Stimulated activated CD8-positive, alpha-beta memory T cell treated with anti-CD3 and anti-CD28 coated beads, Interleukin-12 subunit alpha, Interleukin-12 subunit beta, amount 100 ng/mL, for 24 hours (primary cell): ENCODE measurements around the gene DPP6.

ENCODE experiments used
- DNase-seq: peaks from one replicate; pipeline ENCODE4 v3.0.0-alpha.2; 2020; ENCODE audit errors: extremely low read depth

Gene DPP6

DNA sequence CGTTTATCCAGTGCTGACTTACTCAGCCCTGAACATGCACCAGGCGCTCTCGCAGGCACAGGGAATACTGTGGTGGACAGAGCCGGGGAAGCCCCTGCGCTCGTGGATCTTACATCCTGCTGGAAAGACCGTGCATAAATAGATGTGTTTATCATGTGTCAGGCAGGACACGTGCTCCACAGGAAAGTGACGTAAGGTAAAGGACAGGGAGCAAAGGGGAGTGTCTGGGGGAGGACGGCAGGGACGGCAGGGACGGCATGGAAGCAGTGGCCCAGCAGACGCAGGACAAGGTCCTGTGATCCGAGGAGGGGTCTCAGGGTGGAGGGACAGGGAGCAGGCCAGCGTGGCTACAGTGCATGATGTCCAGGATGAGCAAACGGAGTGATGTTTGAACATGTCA, 540.2 kb downstream of the DPP6 start:
- DNase-seq: no peak

DNA sequence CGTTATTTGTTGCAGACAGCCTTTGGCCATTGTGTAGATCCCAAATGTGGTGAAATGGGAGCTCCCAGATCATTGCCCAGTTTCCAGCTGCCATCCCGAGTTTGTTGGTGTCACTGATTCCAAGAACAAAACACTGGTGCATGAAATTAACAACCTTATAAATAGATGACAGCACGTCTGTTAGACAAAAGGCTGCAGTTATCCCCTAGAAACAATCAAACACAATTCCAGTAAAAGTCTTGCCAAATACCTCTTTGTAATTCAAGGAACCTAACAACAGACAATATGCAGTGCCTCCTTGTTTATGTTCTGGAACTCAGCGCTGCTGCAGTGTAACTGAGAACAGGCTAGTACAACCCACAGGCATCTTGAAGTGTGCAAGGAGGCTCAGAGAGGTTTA, 546.2 kb downstream of the DPP6 start:
- no peak for DNase-seq

DNA sequence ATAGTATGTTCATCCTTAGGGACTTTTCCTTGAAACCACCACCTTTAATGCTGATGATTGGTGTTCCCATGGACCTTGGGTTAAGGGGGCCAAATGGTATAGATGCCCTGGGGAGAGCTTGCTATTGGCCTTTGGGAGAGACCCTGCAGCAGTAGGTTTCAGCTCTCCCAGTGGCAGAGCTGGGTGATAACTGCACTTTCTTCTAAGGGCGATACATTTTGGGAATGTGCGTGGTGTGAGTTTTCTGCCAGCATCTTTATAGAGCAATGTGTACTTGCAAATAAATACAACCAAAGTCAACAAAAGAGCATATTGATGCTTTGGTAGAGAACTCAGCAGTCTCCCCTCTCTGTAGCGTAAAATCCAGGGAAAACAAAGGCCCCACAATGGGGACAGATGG, 546.7 kb downstream of the DPP6 start:
- no peak for DNase-seq

DNA sequence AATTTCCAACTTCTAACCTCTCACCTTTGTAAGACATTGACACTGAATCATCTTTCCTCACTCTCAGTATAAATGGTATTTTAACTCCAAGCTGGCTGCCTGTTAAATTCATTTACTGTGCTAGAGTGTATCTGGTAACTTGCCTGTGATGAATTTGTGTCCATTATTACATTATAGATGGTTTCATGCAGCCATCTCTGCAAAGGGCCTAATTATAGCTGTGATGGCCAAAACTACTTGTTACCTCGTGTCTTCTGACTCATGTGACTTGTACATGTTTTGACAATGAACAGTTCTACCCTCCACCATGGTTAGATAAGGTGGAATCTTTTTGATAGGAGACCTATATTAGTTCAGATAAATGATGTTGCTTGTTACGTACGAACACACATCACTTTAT, 558.7 kb downstream of the DPP6 start:
- no peak for DNase-seq

DNA sequence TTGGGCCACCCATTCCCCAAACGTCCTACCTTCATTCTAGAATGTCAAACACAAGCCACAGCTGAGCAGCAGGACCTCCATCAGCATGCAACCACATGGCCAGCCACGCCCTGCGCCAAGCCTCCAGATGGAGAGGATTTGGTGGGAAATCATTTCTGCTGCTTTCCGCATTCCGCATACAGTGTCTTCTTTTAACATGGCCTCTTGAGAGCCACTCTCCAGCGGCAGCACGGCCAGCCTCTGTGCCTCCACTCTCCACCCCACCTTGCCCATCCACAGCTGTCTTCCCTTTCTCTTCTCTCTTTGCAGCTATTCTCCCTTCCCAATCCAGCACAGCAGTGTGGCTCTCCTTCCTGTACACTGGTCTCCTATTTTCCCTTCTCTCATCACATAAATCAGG, 561.6 kb downstream of the DPP6 start:
- DNase-seq: no peak

DNA sequence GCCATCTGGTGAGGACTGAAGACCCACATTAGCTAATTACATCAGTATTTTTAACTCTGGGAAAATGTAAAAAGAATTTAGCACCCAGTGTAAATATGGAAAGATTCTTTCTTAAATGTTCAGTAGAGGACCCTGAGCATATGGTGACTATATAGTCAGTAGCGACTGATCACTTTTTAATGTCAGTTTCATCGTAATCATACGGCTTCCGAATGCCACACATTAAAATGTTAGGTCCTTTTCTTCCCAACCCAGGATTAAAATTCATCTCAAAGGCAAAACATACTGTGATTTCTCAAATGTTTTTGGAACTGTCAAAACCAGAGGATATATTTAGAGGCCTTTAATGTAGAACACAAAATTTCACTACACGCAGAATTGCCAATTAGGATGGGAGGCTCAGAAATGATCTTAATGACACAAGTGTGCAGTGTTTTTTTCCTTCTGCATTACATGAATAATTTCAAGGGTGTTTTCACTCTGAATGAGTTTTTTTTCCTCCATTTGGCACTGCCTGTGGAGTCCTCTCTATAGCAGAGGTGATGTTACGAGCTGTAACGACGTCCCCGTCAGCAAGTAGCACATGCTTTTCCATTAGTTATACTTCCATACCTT, 568.0 kb downstream of the DPP6 start:
- no peak for DNase-seq

DNA sequence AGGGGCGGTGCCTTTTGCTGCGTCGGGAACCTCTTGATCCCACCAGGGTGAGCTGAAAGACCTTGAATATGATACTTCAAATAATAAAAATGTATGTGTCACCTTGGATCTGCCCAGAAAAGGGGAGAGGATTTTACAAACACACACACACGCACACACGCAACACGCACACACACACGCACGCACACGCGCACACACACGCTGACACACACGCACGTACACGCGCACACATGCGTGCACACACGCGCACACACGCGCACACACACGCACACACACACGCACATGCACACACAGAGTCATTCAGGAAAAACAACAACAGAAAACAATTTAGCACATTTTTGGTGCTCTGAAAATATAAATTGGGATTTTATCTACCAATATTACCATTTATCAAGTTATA, 571.2 kb downstream of the DPP6 start:
- no peak for DNase-seq

DNA sequence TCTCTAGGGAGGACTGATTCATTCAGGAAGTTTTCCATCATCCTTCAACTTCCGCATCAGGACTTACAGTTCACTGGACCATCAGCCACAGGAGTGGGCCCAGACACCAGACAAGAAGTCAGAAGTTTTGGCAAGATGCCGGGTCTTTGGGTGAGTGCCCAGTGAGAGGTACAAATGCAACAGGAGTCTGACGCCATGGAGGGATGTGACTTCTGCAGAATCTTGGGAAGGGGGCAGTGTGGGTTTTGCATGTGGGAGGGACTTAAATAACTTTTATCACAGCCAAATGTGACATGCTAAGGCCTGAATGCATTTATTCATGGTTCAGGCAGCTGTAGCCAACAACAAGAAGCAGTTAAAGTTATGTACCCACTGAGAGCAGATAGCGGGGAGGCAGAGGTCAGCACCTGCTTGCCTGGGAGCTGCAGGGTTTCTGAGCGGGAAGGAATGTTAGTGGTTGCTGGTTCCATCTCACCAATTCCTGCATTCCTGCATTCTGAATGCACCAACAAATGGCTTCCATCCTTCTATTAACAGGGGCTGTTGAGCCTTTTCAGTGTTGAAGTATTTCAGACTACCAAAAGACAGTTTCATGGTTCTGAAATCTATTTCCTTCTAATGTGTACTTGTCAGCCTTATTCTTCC, 575.6 kb downstream of the DPP6 start:
- no peak for DNase-seq

DNA sequence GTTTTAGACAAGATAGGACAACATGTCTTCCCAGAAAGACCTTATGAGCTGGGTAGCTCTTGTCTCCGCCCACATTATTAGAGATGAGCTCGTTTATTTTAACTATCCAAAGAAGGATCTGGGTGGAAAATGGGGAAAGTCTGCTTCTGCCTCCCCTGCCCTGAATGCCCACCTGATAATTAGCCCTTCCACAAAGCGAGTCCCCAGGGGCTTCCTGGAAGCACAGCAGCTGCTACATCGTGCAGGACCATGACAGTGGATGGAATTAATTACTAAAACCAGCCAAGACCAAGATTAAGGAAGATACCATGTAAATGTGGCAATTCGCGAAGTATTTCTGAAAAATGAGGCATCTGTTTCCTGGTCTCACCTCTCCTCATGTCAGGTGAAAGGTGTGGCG, 576.4 kb downstream of the DPP6 start:
- DNase-seq: no peak

DNA sequence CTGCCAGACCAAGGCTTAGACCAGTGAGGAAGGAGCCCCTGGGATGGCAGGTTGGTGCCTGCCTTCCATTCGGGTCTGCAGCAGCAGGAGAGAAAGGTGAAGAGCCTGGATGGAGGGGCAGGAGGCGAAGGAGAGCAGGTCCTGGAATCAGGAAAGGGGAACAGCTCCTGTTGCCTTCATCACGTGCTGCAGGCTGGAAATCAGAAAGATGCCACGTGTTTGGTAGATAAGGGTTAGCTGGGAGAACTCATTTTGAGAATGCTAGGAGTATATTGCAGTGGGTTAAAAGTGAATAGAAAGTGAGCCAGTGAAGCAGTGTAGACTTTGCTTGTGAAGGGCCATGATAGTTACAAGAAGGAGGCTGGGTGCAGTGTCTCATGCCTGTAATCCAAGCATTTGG, 579.0 kb downstream of the DPP6 start:
- no peak for DNase-seq

DNA sequence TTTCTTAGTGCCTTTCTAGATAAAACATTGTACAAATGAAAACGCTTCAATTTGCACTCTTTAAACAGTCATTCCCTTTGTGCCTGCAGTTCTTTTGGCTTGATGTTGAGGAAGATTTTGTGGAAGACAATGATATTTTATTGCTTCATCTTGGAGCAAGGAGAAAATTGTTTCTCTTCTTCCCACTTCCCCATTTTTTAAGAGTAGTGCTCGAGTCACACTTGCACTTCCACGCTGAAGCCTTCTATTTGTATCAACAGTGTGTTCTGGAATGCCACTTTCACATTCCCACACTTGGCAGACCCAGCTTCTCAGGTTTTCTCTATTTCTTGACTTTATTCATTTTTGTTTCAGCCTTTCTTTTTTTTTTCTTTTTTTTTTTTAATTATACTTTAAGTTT, 581.4 kb downstream of the DPP6 start:
- DNase-seq: no peak

DNA sequence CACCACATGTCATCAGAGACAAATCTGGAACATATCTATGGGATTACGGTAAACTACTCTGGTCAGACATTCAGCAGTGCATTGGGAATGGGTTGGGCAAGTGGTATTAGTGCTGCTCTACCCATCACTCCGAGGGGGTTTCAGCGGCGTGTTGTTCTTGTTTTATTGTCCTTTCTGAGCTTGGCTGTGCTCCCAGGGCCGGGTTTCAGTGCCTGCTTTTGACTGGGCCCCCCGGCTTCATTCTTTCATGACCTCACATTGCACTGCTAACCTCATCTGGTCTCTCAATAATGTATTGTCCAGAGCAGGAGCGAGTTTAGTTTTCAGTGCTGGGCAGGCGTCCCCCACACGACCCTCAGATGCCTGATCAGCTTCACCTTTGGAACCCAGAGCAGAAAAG, 586.1 kb downstream of the DPP6 start:
- no peak for DNase-seq

DNA sequence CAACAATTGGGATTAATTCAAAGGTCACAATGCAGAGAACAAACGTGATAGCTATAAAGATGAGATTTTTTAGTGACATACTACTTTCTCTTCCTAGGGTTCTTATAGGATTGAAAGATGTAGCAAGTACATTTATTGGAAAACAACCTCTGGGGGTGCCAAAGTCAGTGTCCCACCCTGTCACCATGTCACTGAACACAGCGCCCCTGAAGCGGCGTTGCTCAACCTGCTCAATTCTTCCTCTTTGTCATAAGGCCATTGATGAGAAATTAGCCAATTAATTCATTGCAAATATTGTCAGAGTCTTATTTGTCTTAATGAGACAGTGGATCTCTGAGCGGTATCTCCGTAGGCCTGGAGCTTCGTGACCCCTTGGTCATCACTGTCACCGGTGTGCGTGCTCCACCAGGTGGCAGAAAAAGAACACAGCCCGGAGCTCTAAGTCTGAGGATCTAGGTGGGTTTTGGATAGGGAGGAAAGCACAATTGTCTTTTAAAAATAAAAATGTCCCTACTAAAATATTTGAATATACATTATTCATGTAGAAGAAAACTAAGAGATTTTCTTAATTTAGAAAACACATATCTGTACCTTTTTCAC, 588.2 kb downstream of the DPP6 start:
- DNase-seq: no peak

DNA sequence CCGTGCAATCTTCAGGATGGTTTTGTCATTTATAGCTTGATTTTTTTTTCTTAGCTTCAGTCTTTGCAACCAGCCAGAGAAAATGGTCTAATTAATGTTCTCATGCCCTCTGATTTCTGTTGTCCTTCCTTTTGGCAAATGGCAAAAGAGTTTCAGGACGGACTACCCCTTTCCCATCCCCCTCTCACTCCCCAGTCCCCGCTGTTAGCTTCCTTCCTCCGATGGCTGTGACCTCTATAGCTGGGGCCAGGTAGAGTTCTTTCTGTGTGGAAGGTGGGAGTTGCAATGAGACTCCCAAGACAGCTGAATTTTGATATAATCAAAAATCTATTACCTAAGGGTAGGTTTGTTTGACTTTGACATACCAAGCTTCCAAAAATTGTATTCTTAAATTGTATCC, 588.7 kb downstream of the DPP6 start:
- no peak for DNase-seq

DNA sequence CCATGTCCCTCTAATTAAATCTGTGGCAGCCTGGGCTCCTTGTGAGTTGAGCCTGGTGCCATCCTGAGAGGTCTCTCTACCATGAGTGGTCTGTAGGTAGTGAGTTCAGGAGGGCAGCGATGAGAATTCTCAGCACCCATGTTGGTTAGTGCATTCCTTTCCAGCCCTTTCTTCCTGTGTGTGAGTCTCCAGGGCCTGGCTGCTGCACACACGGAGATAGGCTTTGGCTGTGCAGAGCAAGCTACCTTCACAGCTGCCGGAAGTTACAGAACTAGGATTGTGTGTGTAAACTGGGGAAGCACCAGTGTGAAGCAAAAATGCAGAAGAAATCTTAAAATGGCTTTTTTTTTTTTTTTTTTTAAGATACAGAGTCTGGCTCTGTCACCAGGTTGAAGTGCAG, 592.2 kb downstream of the DPP6 start:
- no peak for DNase-seq

DNA sequence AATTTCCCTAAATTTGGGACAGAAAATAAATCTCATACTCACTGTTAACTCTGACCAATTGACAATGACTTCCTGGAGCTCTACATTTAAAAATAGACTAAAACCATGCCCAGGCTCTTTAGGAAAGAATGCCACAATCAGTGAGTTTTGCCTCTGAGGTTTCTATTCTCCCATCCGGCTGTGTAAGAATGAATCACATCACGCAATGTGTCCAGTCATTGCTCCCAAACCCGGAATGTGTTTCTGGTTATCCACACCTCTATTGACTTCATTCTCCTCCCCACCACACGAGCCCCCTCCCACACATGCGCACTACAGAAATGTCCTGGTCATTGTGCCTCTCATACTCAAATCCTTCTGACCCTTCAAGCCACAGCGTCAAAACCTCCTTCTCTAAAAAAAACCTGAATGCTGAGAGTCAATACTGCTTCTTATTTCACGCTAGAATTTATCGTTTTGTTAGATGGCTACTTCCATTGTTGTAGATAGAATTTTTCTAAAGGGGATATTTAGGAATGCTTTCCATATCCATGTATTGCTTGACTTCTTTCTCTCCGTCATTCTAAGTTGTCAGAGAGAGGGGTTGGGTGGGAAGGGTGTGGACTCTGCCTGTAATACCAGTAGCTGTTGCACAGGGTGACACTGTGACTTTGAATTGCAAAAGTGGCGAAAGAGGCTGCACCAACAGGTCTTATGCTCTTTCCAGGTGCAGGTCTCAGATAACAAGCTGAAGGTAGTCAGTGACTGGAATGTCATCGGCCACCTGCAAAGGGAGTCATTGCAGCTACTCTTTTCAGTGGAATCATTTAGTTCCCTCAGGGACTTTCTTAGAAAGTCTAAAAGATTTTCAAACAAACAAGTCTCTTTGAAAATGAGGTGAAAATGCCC, 594.2 kb downstream of the DPP6 start:
- no peak for DNase-seq

DNA sequence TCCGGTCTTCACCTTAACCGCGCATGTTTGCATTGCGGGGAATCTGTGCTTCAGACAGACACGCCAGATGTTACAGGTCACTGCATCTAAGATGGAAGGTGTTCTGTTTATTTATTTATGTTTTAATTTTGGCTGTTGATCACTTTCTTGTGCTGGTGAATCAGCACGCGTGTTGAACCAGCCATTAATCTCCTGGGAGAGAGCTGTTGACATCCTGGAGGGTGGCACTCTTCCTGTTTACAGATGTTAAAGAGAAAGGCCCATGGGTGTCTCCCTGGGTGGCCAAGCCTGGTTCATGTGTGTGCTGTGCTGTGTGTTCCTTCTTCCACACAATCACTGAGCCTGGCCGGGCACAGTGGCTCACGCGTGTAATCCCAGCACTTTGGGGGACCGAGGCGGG, 595.4 kb downstream of the DPP6 start:
- DNase-seq: no peak

DNA sequence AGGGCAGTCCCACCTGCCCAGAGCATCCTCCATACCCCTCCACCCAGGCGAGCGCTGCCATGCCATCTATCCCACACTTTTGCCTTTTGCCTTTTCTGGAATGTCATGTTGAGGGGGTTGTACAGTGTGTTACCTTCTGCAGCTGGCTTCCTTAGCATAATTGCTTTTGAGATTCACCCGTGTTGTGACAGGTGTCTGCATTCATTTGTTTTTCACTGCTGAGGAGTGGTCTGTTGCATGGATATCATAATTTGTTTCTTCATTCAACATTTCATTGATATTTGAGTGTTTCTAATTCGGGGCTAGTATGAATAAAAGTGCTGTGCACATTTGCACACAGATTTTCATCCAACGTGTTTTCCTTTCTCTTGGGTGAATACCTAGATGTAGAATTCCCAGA, 596.8 kb downstream of the DPP6 start:
- DNase-seq: no peak

DNA sequence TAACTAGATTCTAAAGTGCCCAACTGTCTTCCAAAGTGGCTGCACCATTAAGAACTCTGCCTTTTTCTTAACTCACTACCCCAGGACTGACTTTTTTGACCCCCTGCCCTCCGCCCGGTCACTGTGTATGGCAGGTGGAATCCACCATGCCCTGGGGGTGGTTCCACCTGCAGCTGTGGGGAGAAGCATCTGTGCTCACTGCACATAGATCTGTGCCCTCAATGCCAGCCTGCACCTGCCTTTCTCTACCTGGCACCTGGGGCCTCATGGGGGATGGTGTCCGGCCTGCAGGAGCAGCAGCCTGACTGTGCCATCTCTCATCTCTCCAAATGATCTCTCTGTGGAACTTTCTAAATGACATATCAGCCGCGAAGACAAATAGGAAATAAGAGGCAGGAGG, 597.2 kb downstream of the DPP6 start:
- DNase-seq: no peak

DNA sequence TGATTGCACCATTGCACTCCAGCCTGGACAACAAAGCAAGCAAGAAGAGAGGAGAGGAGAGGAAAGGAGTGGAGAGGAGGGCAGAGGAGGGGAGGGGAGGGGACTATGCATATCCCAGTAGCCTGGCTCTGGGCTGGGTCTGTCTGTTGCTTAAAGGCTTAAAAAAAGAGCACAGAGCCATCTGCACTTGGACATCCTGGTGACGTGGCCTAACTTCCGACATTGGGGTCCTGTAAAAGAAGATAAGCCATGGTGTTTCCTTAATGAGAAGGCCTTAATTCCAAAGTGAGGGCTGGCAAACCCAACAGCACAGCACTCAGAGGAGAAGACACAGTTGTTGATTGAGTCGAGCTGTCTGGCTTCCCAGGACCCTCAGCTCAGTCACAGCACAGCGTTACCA, 598.1 kb downstream of the DPP6 start:
- DNase-seq: no peak

DNA sequence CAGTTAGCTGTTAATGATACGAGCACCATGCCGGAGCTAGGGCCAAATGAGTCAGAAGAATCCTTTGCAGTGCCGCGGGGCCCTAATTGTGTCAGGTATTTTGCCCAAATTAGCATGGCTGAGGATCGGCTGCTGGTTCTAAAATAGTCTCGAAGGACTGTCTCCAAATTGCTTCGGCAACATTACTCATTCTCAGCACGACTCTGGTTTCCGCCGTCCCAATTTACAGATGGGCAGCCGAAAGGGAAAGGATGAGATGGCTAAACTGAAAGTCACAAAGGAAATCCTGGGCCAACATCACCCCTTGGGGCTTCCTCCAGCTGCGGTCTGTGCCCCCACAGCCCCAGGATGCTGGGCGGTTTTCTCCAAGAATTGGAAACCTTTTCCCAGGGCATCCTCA, 599.3 kb downstream of the DPP6 start:
- DNase-seq: no peak

DNA sequence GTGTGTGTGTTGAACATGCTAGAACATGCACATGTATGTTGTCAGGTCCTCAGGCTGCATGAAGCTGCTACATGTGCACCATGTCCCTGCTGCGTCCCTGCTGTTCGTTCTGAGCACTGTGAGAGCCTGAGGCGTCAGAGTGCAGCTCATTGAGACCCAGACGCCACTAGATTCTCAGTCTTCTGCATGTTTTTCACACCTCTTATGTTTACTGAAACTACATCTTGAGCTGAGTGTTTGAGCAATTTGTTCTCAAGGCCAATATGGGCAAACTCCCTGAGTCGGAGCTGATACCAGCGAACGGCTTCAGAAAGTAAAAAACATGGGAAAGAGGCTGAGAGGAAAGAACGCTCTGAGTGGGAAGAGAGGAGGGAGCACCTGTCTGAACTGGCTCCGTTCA, 600.4 kb downstream of the DPP6 start:
- DNase-seq: no peak

DNA sequence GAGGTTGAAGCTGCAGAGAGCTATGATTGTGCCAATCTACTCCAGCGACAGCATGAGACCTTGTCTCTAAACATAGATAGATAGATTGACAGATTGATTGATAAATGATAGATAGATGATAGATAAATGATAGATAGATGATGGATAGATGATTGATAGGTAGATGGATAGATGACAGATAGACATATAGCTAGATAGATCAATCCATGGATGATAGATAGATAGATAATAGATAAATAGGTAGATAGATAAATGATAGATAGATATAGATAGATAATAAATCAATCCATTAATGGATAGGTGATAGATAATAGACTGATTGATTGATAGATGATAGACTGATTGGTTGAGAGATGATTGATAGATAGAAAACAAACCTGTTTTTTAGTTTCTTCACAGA, 601.1 kb downstream of the DPP6 start:
- DNase-seq: no peak
